Endothelial cell of umbilical vein (primary cell): ENCODE measurements around the gene ZFPM1. TPM values are rescaled to one million over a fixed set of nuclear protein-coding genes. Genes with fewer than 3 reads are reported as not detected.

Experiments
- BruUV-seq: library from RNA; stranded (reverse); fragments of 400-500 nt; replicated peaks from 2 replicates; lab custom pipeline; 2021; lab: Mats Ljungman, UMichigan
- CTCF ChIA-PET: fragments of 300-600, 350-600 bp; sonication (Branson Sonifier 250); formaldehyde crosslinking; loops from one replicate; lab custom pipeline; 2021; ENCODE audit warnings: antibody characterized with exemption, inconsistent platforms; lab: Charles Lee
- POLR2A ChIA-PET: fragments of 300-600, 350-600 bp; sonication (Branson Sonifier 250); formaldehyde crosslinking; loops from one replicate; lab custom pipeline; 2021; ENCODE audit warnings: antibody characterized with exemption, inconsistent platforms; lab: Charles Lee
- DNase-seq: peaks from one replicate; pipeline ENCODE4 v3.0.0-alpha.2; 2011; ENCODE audit warnings: low read depth, low spot score
- FAIRE-seq: peaks from 2 replicates; lab custom pipeline; 2011; peaks lifted over from hg19 to GRCh38; lab: Jason Lieb, UNC
- H2AFZ ChIP-seq: 2 replicates; pipeline ENCODE4 v1.6.0; 2012; ENCODE audit warnings: low read depth, low read length, control low read depth, inconsistent platforms
- H3K27ac ChIP-seq: 2 replicates; pipeline ENCODE4 v1.5.1; 2011; ENCODE audit warnings: low read depth, mild to moderate bottlenecking, control low read depth, low read length, moderate library complexity; ENCODE audit not compliant: insufficient read depth
- H3K27me3 ChIP-seq, 2 experiments: 2 replicates each; pipeline versions ENCODE4 v1.6.0 to v1.6.1; 2011; ENCODE audit warnings: low read length in 2 of 2, mixed read lengths in 1 of 2; ENCODE audit not compliant: control insufficient read depth in 2 of 2, insufficient read depth in 2 of 2
- H3K36me3 ChIP-seq, 2 experiments: 2 replicates in 1 of 2; 3 replicates in 1 of 2; pipeline ENCODE4 v1.5.1; 2011; ENCODE audit warnings: low read length in 2 of 2, mild to moderate bottlenecking in 1 of 2, moderate library complexity in 1 of 2; ENCODE audit not compliant: control insufficient read depth in 2 of 2, insufficient read depth in 2 of 2; ENCODE audit errors: extremely low read depth in 1 of 2
- H3K4me1 ChIP-seq: 3 replicates; pipeline ENCODE4 v1.5.1; 2011; ENCODE audit warnings: mild to moderate bottlenecking, low read length; ENCODE audit not compliant: control insufficient read depth, insufficient read depth; ENCODE audit errors: extremely low read depth
- H3K4me2 ChIP-seq: 2 replicates; pipeline ENCODE4 v1.6.1; 2011; ENCODE audit warnings: low read length, control low read depth, mixed read lengths; ENCODE audit not compliant: insufficient read depth
- H3K4me3 ChIP-seq, 3 experiments: fragments of 200-600 bp in 1 of 3; sonication (generic), shearing (Covaris generic) in 1 of 3; replicated peaks in 1 of 3; 2 replicates each; pipeline ENCODE4 v1.5.1; 2011 to 2016; ENCODE audit warnings: control low read depth in 3 of 3, low read length in 3 of 3, mild to moderate bottlenecking in 2 of 3, inconsistent platforms in 1 of 3, low read depth in 1 of 3, moderate library complexity in 1 of 3; ENCODE audit not compliant: insufficient read depth in 1 of 3
- H3K79me2 ChIP-seq: 2 replicates; pipeline ENCODE4 v1.6.0; 2012; ENCODE audit warnings: low read length, inconsistent platforms; ENCODE audit not compliant: control insufficient read depth, insufficient read depth
- H3K9ac ChIP-seq: replicated peaks from 2 replicates; pipeline ENCODE3; 2011; ENCODE audit warnings: low read length, control low read depth; ENCODE audit not compliant: insufficient read depth; ENCODE audit errors: extremely low read depth
- H3K9me1 ChIP-seq: replicated peaks from 3 replicates; pipeline ENCODE4 v1.6.0; 2011; ENCODE audit warnings: mild to moderate bottlenecking, low read length; ENCODE audit not compliant: control insufficient read depth, insufficient read depth; ENCODE audit errors: extremely low read depth
- H3K9me3 ChIP-seq: replicated peaks from 2 replicates; pipeline ENCODE4 v1.5.1; 2012; ENCODE audit warnings: low read length, inconsistent platforms; ENCODE audit not compliant: control insufficient read depth, insufficient read depth
- H4K20me1 ChIP-seq: replicated peaks from 2 replicates; pipeline ENCODE3; 2011; ENCODE audit warnings: mild to moderate bottlenecking, low read length; ENCODE audit not compliant: control insufficient read depth, insufficient read depth; ENCODE audit errors: extremely low read depth
- GATA2 ChIP-seq: IDR thresholded peaks from 2 replicates; pipeline ENCODE4 v1.7.0; 2011; ENCODE audit warnings: low read depth, mild to moderate bottlenecking, moderate library complexity, mixed read lengths, low read length; ENCODE audit not compliant: insufficient read length, insufficient read depth
- JUN ChIP-seq: IDR thresholded peaks from 2 replicates; pipeline ENCODE4 v1.6.1; 2011; ENCODE audit warnings: borderline replicate concordance, low read depth; ENCODE audit not compliant: insufficient read length, insufficient read depth
- MYC ChIP-seq: IDR thresholded peaks from one replicate; pipeline ENCODE4 v1.6.1; 2011; ENCODE audit warnings: mild to moderate bottlenecking, low read depth, low read length
- POLR2A ChIP-seq: IDR thresholded peaks from 2 replicates; pipeline ENCODE4 v1.6.1; 2012; ENCODE audit warnings: low read depth, mild to moderate bottlenecking, control low read depth, low read length
- POLR2AphosphoS5 ChIP-seq: IDR thresholded peaks from 2 replicates; pipeline ENCODE4 v1.6.1; 2012; ENCODE audit warnings: low read depth, mild to moderate bottlenecking, control low read depth, low read length, moderate library complexity; ENCODE audit not compliant: insufficient read depth
- dilution Hi-C: fragments of 300-500 bp; cut with MboI; formaldehyde crosslinking; loops from one replicate; pipeline ENCODE4 v1.15.0; 2019; ENCODE audit warnings: low sequenced_read_pairs; ENCODE audit not compliant: extremely low pct_ligation_motif_present
- intact Hi-C: fragments of 100-400 bp; cut with micrococcal nuclease; formaldehyde crosslinking; loops from one replicate; pipeline ENCODE4 v1.10.0; 2022
- polyA plus RNA-seq, 4 experiments: library from polyadenylated mRNA; depleted of rRNA in 3 of 4; stranded (reverse) in 3 of 4; unstranded in 1 of 4; fragments of >200 nt; gene quantifications; 2 replicates each; pipeline versions ENCODE4 v1.2.1 to v1.2.3, GENCODE V29; 2011 to 2012; ENCODE audit warnings: missing spikeins in 1 of 4
- total RNA-seq: library from RNA; stranded (reverse); gene quantifications from 2 replicates; pipeline ENCODE4 v1.2.3, GENCODE V29; 2021

Gene ZFPM1
- total and polyA plus RNA-seq, 2 donors (not counting 3 experiments of a cell fraction or from before 2014, with no cell fraction given) = 0.37 to 7.5 TPM

DNA sequence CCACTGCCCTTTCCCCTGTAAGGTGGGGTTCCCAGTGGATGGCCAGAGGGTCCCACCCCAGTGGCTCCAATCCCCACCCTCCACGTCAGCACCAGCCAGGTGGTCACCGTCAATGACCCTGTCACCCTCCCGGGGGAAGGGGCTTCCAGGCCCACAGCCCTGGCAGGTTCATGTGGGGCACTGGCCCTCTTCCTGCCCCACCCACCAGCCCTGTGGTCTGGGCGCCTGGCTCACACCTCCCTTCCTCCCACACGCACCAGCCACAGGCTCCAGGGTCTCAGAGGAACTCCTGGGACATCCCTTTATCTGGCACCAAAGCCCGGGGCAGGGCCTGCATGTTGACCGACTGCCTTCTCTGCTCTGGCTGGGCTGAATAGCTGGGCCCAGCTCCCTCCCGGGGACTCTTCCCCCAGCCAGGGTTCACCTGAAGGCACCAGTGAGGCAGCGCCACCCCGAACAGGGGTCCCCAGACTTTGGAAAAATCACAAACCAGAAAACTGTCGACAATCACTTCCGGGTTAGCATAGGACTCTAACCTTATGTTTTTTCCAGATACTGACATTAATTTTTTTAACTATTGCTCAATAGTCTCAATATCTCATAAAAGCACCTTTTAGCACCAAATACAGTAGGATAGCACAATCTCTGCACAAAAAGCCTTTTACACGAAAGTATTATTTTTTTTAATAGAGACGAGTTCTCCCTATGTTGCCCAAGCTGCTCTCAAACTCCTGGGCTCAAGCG is 95.2 kb downstream of the ZFPM1 start:
- dilution Hi-C loops (no loop called here), intact Hi-C loops (no loop called here)
- no peaks in the 10 kb centered on the region for H3K9me1 ChIP-seq
- FAIRE-seq = no peak
- ChIA-PET POLR2A (no interaction called here), CTCF (no interaction called here)
- peaks cover 2% of the 10 kb centered on the region for H3K9me3 ChIP-seq
- H3K27ac ChIP-seq = no peak overlapping the region
- H4K20me1 ChIP-seq = no peaks in the 10 kb centered on the region
- no peaks in the 10 kb centered on the region for H3K4me1 ChIP-seq
- BruUV-seq = no TSS peak
- TF ChIP-seq GATA2 (no peak), POLR2A (no peak), POLR2AphosphoS5 (no peak), MYC (no peak)
- H3K4me2 ChIP-seq = no peak overlapping the region
- no peaks in the 10 kb centered on the region for H3K79me2 ChIP-seq
- DNase-seq = no peak
- H2AFZ ChIP-seq = no peak overlapping the region
- H3K27me3 ChIP-seq = peaks cover 0 to 11% of the 10 kb centered on the region in 2 experiments
- no peaks in the 10 kb centered on the region for H3K36me3 ChIP-seq
- no peak overlapping the region for H3K9ac ChIP-seq
- H3K4me3 ChIP-seq = no peak overlapping the region

DNA sequence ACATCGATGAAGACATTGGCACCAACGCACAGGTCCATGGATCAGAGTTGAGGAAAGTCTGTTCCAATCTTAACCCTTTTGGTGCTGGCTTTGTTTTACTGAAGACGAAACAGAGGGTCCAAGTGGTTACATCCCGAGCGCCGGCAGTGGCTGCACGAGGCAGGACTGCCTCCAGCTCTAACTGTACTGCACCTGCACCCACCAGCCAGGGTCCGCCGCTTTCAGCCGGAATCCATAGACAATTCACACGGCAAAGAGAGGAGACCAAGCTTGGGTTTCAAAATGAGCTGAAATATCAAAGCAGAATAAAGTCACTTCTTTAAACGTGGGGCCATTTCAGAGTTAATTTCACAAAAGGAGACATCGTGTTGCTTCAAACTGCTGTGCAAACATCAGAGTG is 95.9 kb downstream of the ZFPM1 start:
- no peak for FAIRE-seq
- POLR2A ChIA-PET = no interaction called here
- no peaks in the 10 kb centered on the region for H3K79me2 ChIP-seq
- no peaks in the 10 kb centered on the region for H3K4me1 ChIP-seq
- H3K4me3 ChIP-seq = no peak overlapping the region
- DNase-seq = no peak
- dilution Hi-C loops (no loop called here), intact Hi-C loops (no loop called here)
- no peak overlapping the region for H3K9ac ChIP-seq
- no peaks in the 10 kb centered on the region for H4K20me1 ChIP-seq
- no peak overlapping the region for H2AFZ ChIP-seq
- H3K9me3 ChIP-seq = no peaks in the 10 kb centered on the region
- no TSS peak for BruUV-seq
- H3K27ac ChIP-seq = no peak overlapping the region
- no peak overlapping the region for H3K4me2 ChIP-seq
- peaks cover 0 to 13% of the 10 kb centered on the region in 2 experiments for H3K27me3 ChIP-seq
- CTCF ChIA-PET = no interaction called here
- no peaks in the 10 kb centered on the region for H3K36me3 ChIP-seq
- H3K9me1 ChIP-seq = no peaks in the 10 kb centered on the region
- TF ChIP-seq GATA2 (no peak), JUN (no peak)
